Caco-2 (cell line): ENCODE data around the gene TRAF3. TPM values are rescaled to one million over a fixed set of nuclear protein-coding genes. Genes with fewer than 3 reads are reported as not detected.
A peak's percentile ranks its signal among the peaks of the same experiment; 100 is the strongest.

Source experiments
- BruUV-seq: library from RNA; stranded (reverse); fragments of 400-500 nt; replicated peaks from 2 replicates; lab custom pipeline; 2021; lab: Mats Ljungman, UMichigan
- CTCF ChIA-PET: fragments of 300-600 bp; sonication (Branson Sonifier 250); formaldehyde crosslinking; loops from one replicate; lab custom pipeline; 2022; ENCODE audit warnings: antibody characterized with exemption; lab: Charles Lee
- POLR2A ChIA-PET: fragments of 300-600 bp; sonication (Branson Sonifier 250); formaldehyde crosslinking; loops from one replicate; lab custom pipeline; 2022; ENCODE audit warnings: antibody characterized with exemption; lab: Charles Lee
- DNase-seq, 2 experiments: peaks; one replicate each; pipeline versions ENCODE4 v3.0.0 to v3.0.0-alpha.2; 2020 to 2022
- H3K27me3 ChIP-seq: replicated peaks from 2 replicates; pipeline ENCODE4 v1.6.0; 2011; ENCODE audit warnings: low read length; ENCODE audit not compliant: control insufficient read depth, insufficient read depth
- H3K36me3 ChIP-seq: 2 replicates; pipeline ENCODE4 v1.5.1; 2011; ENCODE audit warnings: low read length; ENCODE audit not compliant: control insufficient read depth, insufficient read depth
- H3K4me1 ChIP-seq: fragments of 250-450 bp; sonication (Bioruptor Pico); 2 replicates; pipeline ENCODE4 v1.5.1; 2020; ENCODE audit warnings: mild to moderate bottlenecking
- H3K4me3 ChIP-seq: 2 replicates; pipeline ENCODE4 v1.5.1; 2011; ENCODE audit warnings: low read depth, mild to moderate bottlenecking, control low read depth, low read length
- H3K9me3 ChIP-seq: fragments of 250-450 bp; sonication (Bioruptor Pico); 2 replicates; pipeline ENCODE4 v1.5.1; 2020; ENCODE audit warnings: mild to moderate bottlenecking, moderate library complexity
- H3K27ac Mint-ChIP-seq: one replicate; pipeline ENCODE4 v1.8.0; 2022; ENCODE audit warnings: mixed read lengths; ENCODE audit not compliant: unreplicated experiment
- H3K27me3 Mint-ChIP-seq: one replicate; pipeline ENCODE4 v1.8.0; 2022; ENCODE audit warnings: mixed read lengths; ENCODE audit not compliant: insufficient read depth, unreplicated experiment
- H3K36me3 Mint-ChIP-seq: one replicate; pipeline ENCODE4 v1.8.0; 2022; ENCODE audit warnings: mild to moderate bottlenecking, mixed read lengths; ENCODE audit not compliant: insufficient read depth, unreplicated experiment
- H3K4me1 Mint-ChIP-seq: one replicate; pipeline ENCODE4 v1.8.0; 2022; ENCODE audit warnings: low read depth, mixed read lengths; ENCODE audit not compliant: unreplicated experiment
- H3K4me3 Mint-ChIP-seq: one replicate; pipeline ENCODE4 v1.8.0; 2022; ENCODE audit warnings: mild to moderate bottlenecking, moderate library complexity, mixed read lengths; ENCODE audit not compliant: unreplicated experiment
- H3K9me3 Mint-ChIP-seq: one replicate; pipeline ENCODE4 v1.8.0; 2022; ENCODE audit warnings: mixed read lengths; ENCODE audit not compliant: unreplicated experiment
- CTCF ChIP-seq, 2 experiments: fragments of 200-600 bp in 1 of 2; IDR thresholded peaks; 1 replicate in 1 of 2; 2 replicates in 1 of 2; pipeline versions ENCODE4 v1.5.1 to v1.8.0; 2011 to 2022; ENCODE audit warnings: antibody characterized with exemption in 1 of 2, control low read depth in 1 of 2, inconsistent platforms in 1 of 2, low read depth in 1 of 2, low read length in 1 of 2, mild to moderate bottlenecking in 1 of 2, moderate library complexity in 1 of 2; ENCODE audit not compliant: insufficient read depth in 1 of 2, severe bottlenecking in 1 of 2, unreplicated experiment in 1 of 2
- intact Hi-C: fragments of 100-400 bp; cut with micrococcal nuclease; formaldehyde crosslinking; loops from one replicate; pipeline ENCODE4 v1.10.0; 2022; ENCODE audit not compliant: unreplicated experiment
- total RNA-seq: library from RNA; stranded (reverse); gene quantifications from 2 replicates; pipeline ENCODE4 v1.2.3, GENCODE V29; 2022

Gene TRAF3
- total RNA-seq, 1 experiment from 2014 or later: 16.6 TPM

- TF ChIP-seq CTCF (IDR thresholded peaks at IDR 0.05; ENCODE audit: insufficient read depth in 1 of 2, low read depth in 1 of 2, low read length in 1 of 2, severe bottlenecking in 1 of 2, unreplicated experiment in 1 of 2): peak; percentile 53 to 66
- H3K27ac Mint-ChIP-seq: no peak overlapping the region
- no TSS peak for BruUV-seq
- H3K4me1 Mint-ChIP-seq: no peaks in the 10 kb centered on the region
- H3K27me3 ChIP-seq: no peaks in the 10 kb centered on the region
- H3K4me3 ChIP-seq: no peak overlapping the region
- peaks cover 7% of the 10 kb centered on the region; the same call in 1 of the 2 replicates for H3K4me1 ChIP-seq
- no peaks in the 10 kb centered on the region for H3K9me3 ChIP-seq
- no peaks in the 10 kb centered on the region for H3K9me3 Mint-ChIP-seq
- CTCF ChIA-PET: interaction anchor here (0.6 to 1.9 kb wide), 2 partner anchors 17 to 223 kb away, joined by 3 to 6 read pairs; no protein-coding TSS in a partner anchor
- peak in 1 of 2 experiments; percentile 60 for DNase-seq
- H3K4me3 Mint-ChIP-seq: no peak overlapping the region
- H3K36me3 Mint-ChIP-seq: no peaks in the 10 kb centered on the region
- H3K36me3 ChIP-seq: no peaks in the 10 kb centered on the region
- POLR2A ChIA-PET: no interaction called here
- no peaks in the 10 kb centered on the region for H3K27me3 Mint-ChIP-seq
- intact Hi-C loops: loop anchor here (5.0 kb wide), 1 partner anchor 40 kb away; no protein-coding TSS in a partner anchor
Observed at GRCh38 chr14:102917469-102918211, 140.4 kb downstream of the TRAF3 start.

- BruUV-seq: no TSS peak
- no peak overlapping the region for H3K4me3 Mint-ChIP-seq
- H3K4me3 ChIP-seq: no peak overlapping the region
- no peak for DNase-seq
- ChIA-PET POLR2A (no interaction called here), CTCF (interaction anchor here (1.9 kb wide), 1 partner anchor 224 kb away, joined by 6 read pairs; no protein-coding TSS in a partner anchor)
- H3K36me3 ChIP-seq: no peaks in the 10 kb centered on the region
- no peaks in the 10 kb centered on the region for H3K4me1 Mint-ChIP-seq
- no peak for TF ChIP-seq CTCF (IDR thresholded peaks at IDR 0.05; ENCODE audit: insufficient read depth in 1 of 2, low read depth in 1 of 2, low read length in 1 of 2, severe bottlenecking in 1 of 2, unreplicated experiment in 1 of 2)
- no peaks in the 10 kb centered on the region for H3K9me3 Mint-ChIP-seq
- H3K4me1 ChIP-seq: peaks cover 11% of the 10 kb centered on the region
- no peak overlapping the region for H3K27ac Mint-ChIP-seq
- intact Hi-C loops: loop anchor here (5.0 kb wide), 1 partner anchor 41 kb away; no protein-coding TSS in a partner anchor
- H3K9me3 ChIP-seq: no peaks in the 10 kb centered on the region
- H3K27me3 ChIP-seq: no peaks in the 10 kb centered on the region
- no peaks in the 10 kb centered on the region for H3K27me3 Mint-ChIP-seq
- H3K36me3 Mint-ChIP-seq: no peaks in the 10 kb centered on the region
Observed at GRCh38 chr14:102918438-102918837, 141.2 kb downstream of the TRAF3 start.

- intact Hi-C loops: loop anchor here (10.0 kb wide), 1 partner anchor 396 kb away; no protein-coding TSS in a partner anchor
- TF ChIP-seq CTCF (IDR thresholded peaks at IDR 0.05; ENCODE audit: insufficient read depth in 1 of 2, low read depth in 1 of 2, low read length in 1 of 2, severe bottlenecking in 1 of 2, unreplicated experiment in 1 of 2): no peak
- ChIA-PET POLR2A (no interaction called here), CTCF (no interaction called here)
- H3K4me3 Mint-ChIP-seq: no peak overlapping the region
- no peaks in the 10 kb centered on the region for H3K4me1 Mint-ChIP-seq
- H3K36me3 ChIP-seq: no peaks in the 10 kb centered on the region; the same call in 1 of the 2 replicates
- no peak overlapping the region for H3K4me3 ChIP-seq
- DNase-seq: no peak
- H3K27me3 Mint-ChIP-seq: no peaks in the 10 kb centered on the region
- H3K4me1 ChIP-seq: peaks cover 20% of the 10 kb centered on the region
- no peaks in the 10 kb centered on the region for H3K36me3 Mint-ChIP-seq
- H3K27me3 ChIP-seq: no peaks in the 10 kb centered on the region
- BruUV-seq: no TSS peak
- H3K9me3 Mint-ChIP-seq: no peaks in the 10 kb centered on the region
- H3K9me3 ChIP-seq: no peaks in the 10 kb centered on the region
- H3K27ac Mint-ChIP-seq: no peak overlapping the region
Observed at GRCh38 chr14:102920273-102920997, 143.2 kb downstream of the TRAF3 start.
